Upper lobe of right lung (tissue), 1 donor: ENCODE results near the gene HDGFL3. TPM values are rescaled to one million over a fixed set of nuclear protein-coding genes. Genes with fewer than 3 reads are reported as not detected.

Experiments
- ATAC-seq: fragments of 200-7000 bp; cut with Tn5 transposase; one replicate; pipeline ENCODE4 v1.9.1; 2020; ENCODE audit warnings: mild to moderate bottlenecking, moderate library complexity
- DNase-seq: peaks from one replicate; pipeline ENCODE4 v3.0.0-alpha.2; 2020
- H3K27ac ChIP-seq: fragments of 200-600 bp; one replicate; pipeline ENCODE4 v1.8.0; 2022
- H3K27me3 ChIP-seq: fragments of 200-600 bp; one replicate; pipeline ENCODE4 v1.8.0; 2022; ENCODE audit warnings: mild to moderate bottlenecking
- H3K36me3 ChIP-seq: fragments of 200-600 bp; one replicate; pipeline ENCODE4 v1.8.0; 2022
- H3K4me1 ChIP-seq: fragments of 200-600 bp; one replicate; pipeline ENCODE4 v1.8.0; 2022
- H3K4me3 ChIP-seq: fragments of 200-600 bp; one replicate; pipeline ENCODE4 v1.8.0; 2022; ENCODE audit warnings: mild to moderate bottlenecking
- H3K9me3 ChIP-seq: fragments of 200-600 bp; one replicate; pipeline ENCODE4 v1.8.0; 2022
- CTCF ChIP-seq: fragments of 200-600 bp; IDR thresholded peaks from one replicate; pipeline ENCODE4 v1.8.0; 2022; ENCODE audit warnings: antibody characterized with exemption
- intact Hi-C: fragments of 100-400 bp; cut with DNase I; formaldehyde crosslinking; loops from one replicate; pipeline ENCODE4 v1.11.0; 2022
- total RNA-seq: library from RNA; stranded (reverse); fragmentation: NEBNext Ultra II Directional; extraction: Animal tissue kit (Norgen Biotek cat#: 25700); gene quantifications from one replicate; pipeline ENCODE4 v1.2.1, GENCODE V29; 2021
- donor health status: DM: no; HTN: yes; CAD: no; lungs with severe emphysema.

HDGFL3 gene
- total RNA-seq, 1 donor from 2014 or later: 40.3 TPM

GRCh38 chr15:83081256-83082014, 126.2 kb downstream of the HDGFL3 start:
- Histone ChIP-seq H3K27ac (no peak overlapping the region), H3K36me3 (no peaks in the 10 kb centered on the region), H3K27me3 (peaks cover 14% of the 10 kb centered on the region), H3K4me1 (no peaks in the 10 kb centered on the region), H3K9me3 (no peaks in the 10 kb centered on the region), H3K4me3 (no peak overlapping the region)
- no peak for DNase-seq
- no peak for ATAC-seq
- TF ChIP-seq CTCF: no peak
- intact Hi-C loops: no loop called here

- ATAC-seq: no peak
Measured at GRCh38 chr15:83078712-83079111, 128.9 kb downstream of the HDGFL3 start.

More at GRCh38 chr15:83078712-83079111, 128.9 kb downstream of the HDGFL3 start:
- H3K9me3 ChIP-seq: no peaks in the 10 kb centered on the region
- no peak for DNase-seq
- H3K4me3 ChIP-seq: no peak overlapping the region
- no peak overlapping the region for H3K27ac ChIP-seq
- H3K27me3 ChIP-seq: peaks cover 14% of the 10 kb centered on the region
- no peak for TF ChIP-seq CTCF
- H3K36me3 ChIP-seq: no peaks in the 10 kb centered on the region
- intact Hi-C loops: no loop called here
- H3K4me1 ChIP-seq: no peaks in the 10 kb centered on the region

Other genes with a start within 250 kb of the HDGFL3 start
- gene RAMAC, start 221.6 kb downstream of the HDGFL3 start, total RNA-seq: 15.4 TPM
- 23.0 TPM for gene C15orf40, start 196.2 kb downstream of the HDGFL3 start, total RNA-seq
- 44.6 TPM for gene BTBD1, start 140.6 kb downstream of the HDGFL3 start, total RNA-seq
- 25.4 TPM for gene TM6SF1, start 100.2 kb downstream of the HDGFL3 start, total RNA-seq
- gene BNC1, start 76.8 kb upstream of the HDGFL3 start, total RNA-seq: 3.1 TPM
- 3.4 TPM for gene SH3GL3, start 239.5 kb upstream of the HDGFL3 start, total RNA-seq